Upper lobe of right lung (tissue), 1 donor: ENCODE results near the gene MGRN1. TPM values are rescaled to one million over a fixed set of nuclear protein-coding genes. Genes with fewer than 3 reads are reported as not detected.

Experiments used
- ATAC-seq: fragments of 200-7000 bp; cut with Tn5 transposase; one replicate; pipeline ENCODE4 v1.9.1; 2020; ENCODE audit warnings: mild to moderate bottlenecking, moderate library complexity
- DNase-seq: peaks from one replicate; pipeline ENCODE4 v3.0.0-alpha.2; 2020
- H3K27ac ChIP-seq: fragments of 200-600 bp; one replicate; pipeline ENCODE4 v1.8.0; 2022
- H3K27me3 ChIP-seq: fragments of 200-600 bp; one replicate; pipeline ENCODE4 v1.8.0; 2022; ENCODE audit warnings: mild to moderate bottlenecking
- H3K36me3 ChIP-seq: fragments of 200-600 bp; one replicate; pipeline ENCODE4 v1.8.0; 2022
- H3K4me1 ChIP-seq: fragments of 200-600 bp; one replicate; pipeline ENCODE4 v1.8.0; 2022
- H3K4me3 ChIP-seq: fragments of 200-600 bp; one replicate; pipeline ENCODE4 v1.8.0; 2022; ENCODE audit warnings: mild to moderate bottlenecking
- H3K9me3 ChIP-seq: fragments of 200-600 bp; one replicate; pipeline ENCODE4 v1.8.0; 2022
- CTCF ChIP-seq: fragments of 200-600 bp; IDR thresholded peaks from one replicate; pipeline ENCODE4 v1.8.0; 2022; ENCODE audit warnings: antibody characterized with exemption
- intact Hi-C: fragments of 100-400 bp; cut with DNase I; formaldehyde crosslinking; loops from one replicate; pipeline ENCODE4 v1.11.0; 2022
- total RNA-seq: library from RNA; stranded (reverse); fragmentation: NEBNext Ultra II Directional; extraction: Animal tissue kit (Norgen Biotek cat#: 25700); gene quantifications from one replicate; pipeline ENCODE4 v1.2.1, GENCODE V29; 2021
- donor health status: DM: no; HTN: yes; CAD: no; lungs with severe emphysema.

Gene MGRN1
- total RNA-seq, 1 donor from 2014 or later = 81.3 TPM

- ATAC-seq (no peak), DNase-seq (no peak)
- H3K27me3 ChIP-seq = no peaks in the 10 kb centered on the region
- TF ChIP-seq CTCF = no peak
- intact Hi-C loops = no loop called here
- H3K4me3 ChIP-seq = no peak overlapping the region
- peaks cover 62% of the 10 kb centered on the region for H3K36me3 ChIP-seq
- peaks cover 8% of the 10 kb centered on the region for H3K4me1 ChIP-seq
- H3K27ac ChIP-seq = no peak overlapping the region
- H3K9me3 ChIP-seq = no peaks in the 10 kb centered on the region
These were observed 73.9 kb downstream of the MGRN1 start for GRCh38 chr16:4698321-4699045.

GRCh38 chr16:4699046-4699556, 74.5 kb downstream of the MGRN1 start:
- Histone ChIP-seq H3K27me3 (no peaks in the 10 kb centered on the region), H3K4me1 (peaks cover 8% of the 10 kb centered on the region), H3K27ac (no peak overlapping the region), H3K36me3 (peaks cover 67% of the 10 kb centered on the region), H3K9me3 (no peaks in the 10 kb centered on the region), H3K4me3 (no peak overlapping the region)
- DNase-seq (no peak), ATAC-seq (no peak)
- intact Hi-C loops = no loop called here
- TF ChIP-seq CTCF = no peak

DNA sequence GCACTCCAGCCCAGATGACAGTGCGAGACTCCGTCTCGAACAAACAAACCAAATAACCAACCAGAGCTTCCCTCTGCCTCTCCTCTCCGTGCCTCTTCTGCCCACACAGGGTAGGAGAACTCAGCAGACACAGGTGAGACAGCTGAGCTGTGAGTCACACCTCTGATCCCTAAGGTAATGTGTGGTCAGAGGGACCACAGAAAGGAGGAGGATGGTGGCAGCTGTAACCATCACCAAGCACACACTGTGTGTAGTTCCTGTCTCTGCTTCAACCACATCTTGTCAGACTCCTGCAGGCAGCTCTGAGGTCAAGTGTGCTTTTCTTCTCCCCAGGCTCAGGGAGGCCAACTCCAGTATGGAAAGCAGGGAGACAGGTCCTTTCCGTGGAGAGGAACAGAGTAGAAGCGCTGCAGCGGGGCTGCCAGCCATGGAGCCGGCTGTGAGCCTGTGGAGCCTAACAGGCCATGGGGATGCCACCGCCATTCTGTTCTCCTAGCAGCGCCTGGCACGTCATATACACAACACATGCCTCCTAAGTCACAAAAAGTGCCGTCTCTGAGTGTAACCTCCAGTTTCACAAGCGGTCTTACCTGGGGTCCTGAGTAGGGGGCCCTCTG, 75.9 kb downstream of the MGRN1 start:
- H3K27me3 ChIP-seq = no peaks in the 10 kb centered on the region
- ATAC-seq (no peak), DNase-seq (no peak)
- TF ChIP-seq CTCF = no peak
- no peaks in the 10 kb centered on the region for H3K9me3 ChIP-seq
- intact Hi-C loops = no loop called here
- no peak overlapping the region for H3K4me3 ChIP-seq
- H3K4me1 ChIP-seq = no peaks in the 10 kb centered on the region
- no peak overlapping the region for H3K27ac ChIP-seq
- peaks cover 72% of the 10 kb centered on the region for H3K36me3 ChIP-seq

DNA sequence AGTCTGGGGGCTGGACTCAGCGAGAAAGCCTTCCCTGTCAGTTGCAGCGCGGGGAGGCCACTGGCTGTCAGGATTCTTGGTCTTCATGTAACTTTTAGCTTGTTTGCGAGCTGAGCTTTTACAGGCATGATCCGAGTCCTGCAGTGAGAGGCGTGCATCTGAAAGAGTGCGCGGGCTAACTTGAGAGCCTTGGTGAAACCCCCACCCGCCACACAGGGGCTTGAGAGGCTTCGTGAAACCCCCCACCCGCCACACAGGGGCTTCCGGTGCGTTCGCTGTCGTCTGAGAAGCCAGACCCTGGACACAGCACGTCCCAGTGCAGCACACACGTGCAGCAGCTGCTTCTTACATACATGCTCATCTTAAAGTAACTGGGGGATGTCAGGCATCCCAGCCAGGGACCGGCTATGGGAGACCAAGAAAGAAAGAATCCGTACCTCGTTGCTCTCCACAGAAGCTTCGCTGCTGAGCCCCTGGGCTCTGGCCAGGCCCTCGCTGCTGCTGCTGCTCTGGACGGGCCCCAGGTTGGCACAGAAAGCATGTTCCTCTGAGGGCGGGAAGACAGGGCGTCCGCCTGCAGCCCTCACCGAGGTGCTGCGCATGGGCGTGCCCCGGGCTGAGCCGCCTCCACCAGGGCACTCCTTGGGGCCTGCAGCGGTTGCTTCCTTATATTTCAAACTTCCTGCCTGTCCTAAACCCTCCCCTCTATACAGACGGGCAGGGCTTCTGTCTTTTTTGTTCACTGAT, 76.5 kb downstream of the MGRN1 start:
- Histone ChIP-seq H3K4me3 (no peak overlapping the region), H3K27ac (no peak overlapping the region), H3K4me1 (no peaks in the 10 kb centered on the region), H3K36me3 (peaks cover 74% of the 10 kb centered on the region), H3K27me3 (no peaks in the 10 kb centered on the region), H3K9me3 (no peaks in the 10 kb centered on the region)
- intact Hi-C loops = no loop called here
- ATAC-seq (no peak), DNase-seq (no peak)
- TF ChIP-seq CTCF = no peak

GRCh38 chr16:4701791-4702465, 77.3 kb downstream of the MGRN1 start:
- no peaks in the 10 kb centered on the region for H3K4me1 ChIP-seq
- H3K27ac ChIP-seq = no peak overlapping the region
- DNase-seq (no peak), ATAC-seq (no peak)
- intact Hi-C loops = no loop called here
- no peak for TF ChIP-seq CTCF
- H3K4me3 ChIP-seq = no peak overlapping the region
- no peaks in the 10 kb centered on the region for H3K9me3 ChIP-seq
- peaks cover 73% of the 10 kb centered on the region for H3K36me3 ChIP-seq
- H3K27me3 ChIP-seq = no peaks in the 10 kb centered on the region
